HepG2 (cell line): Measurements from ENCODE around the gene TIMM9. TPM values are rescaled to one million over a fixed set of nuclear protein-coding genes. Genes with fewer than 3 reads are reported as not detected.

Experiments
- ATAC-seq: fragments of 200-7000 bp; cut with Tn5 transposase; 3 replicates; pipeline ENCODE4 v1.9.1; 2020; ENCODE audit warnings: mild to moderate bottlenecking, moderate library complexity
- BruUV-seq: library from RNA; stranded (reverse); fragments of 400-500 nt; replicated peaks from 2 replicates; lab custom pipeline; 2021; lab: Mats Ljungman, UMichigan
- CTCF ChIA-PET: fragments of 300-600 bp; formaldehyde crosslinking; extraction: SDS; loops from one replicate; lab custom pipeline; 2021; ENCODE audit warnings: low total read pairs, inconsistent platforms, low intra/inter-chr PET ratio; lab: Yijun Ruan, JAX
- POLR2A ChIA-PET: fragments of 350-600 bp; sonication (Branson Sonifier 250); formaldehyde crosslinking; loops from one replicate; lab custom pipeline; 2020; ENCODE audit warnings: antibody characterized with exemption, inconsistent platforms; lab: Yijun Ruan, JAX
- DNase-seq: peaks from one replicate; pipeline ENCODE4 v3.0.0-alpha.2; 2015; ENCODE audit warnings: low spot score
- FAIRE-seq: peaks from 3 replicates; lab custom pipeline; 2011; peaks lifted over from hg19 to GRCh38; lab: Jason Lieb, UNC
- H2AFZ ChIP-seq: one replicate; pipeline ENCODE4 v1.6.1; 2011; ENCODE audit warnings: low read length, inconsistent platforms
- H3K27ac ChIP-seq: fragments of 300-600 bp; 3 replicates; pipeline ENCODE4 v1.8.0; 2011; ENCODE audit warnings: mixed run types, mild to moderate bottlenecking, mixed read lengths, low read length, inconsistent platforms; ENCODE audit not compliant: insufficient read depth; ENCODE audit errors: extremely low read length
- H3K27me3 ChIP-seq, 2 experiments: fragments of 200-600 bp in 1 of 2; 2 replicates in 1 of 2; 3 replicates in 1 of 2; pipeline versions ENCODE4 v1.6.0 to v1.8.0; 2011; ENCODE audit warnings: low read length in 2 of 2, mild to moderate bottlenecking in 2 of 2, moderate library complexity in 2 of 2, inconsistent platforms in 1 of 2; ENCODE audit not compliant: insufficient read depth in 2 of 2, control insufficient read depth in 1 of 2
- H3K36me3 ChIP-seq, 2 experiments: fragments of 200-600 bp in 1 of 2; replicated peaks in 1 of 2; 2 replicates in 1 of 2; 3 replicates in 1 of 2; pipeline versions ENCODE4 v1.5.1 to v1.8.0; 2011; ENCODE audit warnings: low read length in 2 of 2, inconsistent platforms in 1 of 2; ENCODE audit not compliant: insufficient read depth in 2 of 2, control insufficient read depth in 1 of 2
- H3K4me1 ChIP-seq: 2 replicates; pipeline ENCODE4 v1.5.1; 2012; ENCODE audit warnings: low read length, inconsistent platforms; ENCODE audit not compliant: insufficient read depth
- H3K4me2 ChIP-seq: 2 replicates; pipeline ENCODE4 v1.6.0; 2011; ENCODE audit warnings: low read depth, low read length, inconsistent platforms
- H3K4me3 ChIP-seq, 3 experiments: fragments of 200-600 bp in 1 of 3; sonication (generic), shearing (Covaris generic) in 1 of 3; replicated peaks in 1 of 3; 2 replicates each; pipeline ENCODE4 v1.5.1; 2011 to 2016; ENCODE audit warnings: low read length in 3 of 3, inconsistent platforms in 2 of 3, low read depth in 2 of 3, mild to moderate bottlenecking in 2 of 3, control low read depth in 1 of 3, mixed read lengths in 1 of 3; ENCODE audit not compliant: insufficient read depth in 1 of 3
- H3K79me2 ChIP-seq: one replicate; pipeline ENCODE4 v1.6.1; 2011; ENCODE audit warnings: low read length, inconsistent platforms; ENCODE audit not compliant: insufficient read depth
- H3K9ac ChIP-seq: 2 replicates; pipeline ENCODE4 v1.6.0; 2011; ENCODE audit warnings: mild to moderate bottlenecking, low read depth, low read length, inconsistent platforms; ENCODE audit not compliant: insufficient read depth
- H3K9me3 ChIP-seq: 2 replicates; pipeline ENCODE4 v1.5.1; 2012; ENCODE audit warnings: mild to moderate bottlenecking, low read length
- H4K20me1 ChIP-seq: 2 replicates; pipeline ENCODE4 v1.6.0; 2011; ENCODE audit warnings: inconsistent platforms, mild to moderate bottlenecking, low read length, moderate library complexity; ENCODE audit not compliant: insufficient read depth
- DNMT3B ChIP-seq: conservative IDR thresholded peaks from 2 replicates; pipeline ENCODE4 v1.6.1; 2016; ENCODE audit warnings: missing biosample characterization, control low read depth
- EHMT2 ChIP-seq: fragments of 200-600 bp; sonication (generic); IDR thresholded peaks from 2 replicates; pipeline ENCODE4 v1.7.0; 2017; ENCODE audit warnings: antibody characterized with exemption, low read depth, low read length, borderline replicate concordance
- KAT8 ChIP-seq: IDR thresholded peaks from 2 replicates; pipeline ENCODE4 v1.6.1; 2016; ENCODE audit warnings: missing genetic modification reagents, missing compliant biosample characterization
- RAD51 ChIP-seq: fragments of 450-650 bp; IDR thresholded peaks from 2 replicates; pipeline ENCODE4 v1.6.1; 2016; ENCODE audit warnings: borderline replicate concordance
- REPIN1 ChIP-seq: sonication (generic); formaldehyde crosslinking; IDR thresholded peaks from 2 replicates; pipeline ENCODE4 v1.8.0; 2022; ENCODE audit warnings: missing genetic modification reagents, low read depth, mild to moderate bottlenecking, borderline replicate concordance
- SETDB1 ChIP-seq: sonication (generic); formaldehyde crosslinking; IDR thresholded peaks from 2 replicates; pipeline ENCODE4 v1.5.1; 2020; ENCODE audit warnings: missing genetic modification reagents, mild to moderate bottlenecking, borderline replicate concordance
- TCF12 ChIP-seq, 2 experiments: fragments of 450-650 bp in 1 of 2; sonication (generic) in 1 of 2; formaldehyde crosslinking in 1 of 2; IDR thresholded peaks; 2 replicates each; pipeline versions ENCODE4 v1.6.1 to v1.8.0; 2017 to 2022; ENCODE audit warnings: antibody characterized with exemption in 1 of 2, mild to moderate bottlenecking in 1 of 2, missing genetic modification reagents in 1 of 2, moderate library complexity in 1 of 2
- ZFP36L2 ChIP-seq: sonication (generic); formaldehyde crosslinking; IDR thresholded peaks from 2 replicates; pipeline ENCODE4 v1.4.0; 2020; ENCODE audit warnings: missing genetic modification reagents
- ZNF354B ChIP-seq: sonication (generic); formaldehyde crosslinking; IDR thresholded peaks from 2 replicates; pipeline ENCODE4 v1.8.0; 2022; ENCODE audit warnings: mild to moderate bottlenecking, missing genetic modification reagents
- ZNF772 ChIP-seq: sonication (generic); formaldehyde crosslinking; IDR thresholded peaks from 2 replicates; pipeline ENCODE4 v1.5.0; 2020; ENCODE audit warnings: mild to moderate bottlenecking, missing genetic modification reagents
- ZNF839 ChIP-seq: sonication (generic); formaldehyde crosslinking; IDR thresholded peaks from 2 replicates; pipeline ENCODE4 v1.4.0; 2020; ENCODE audit warnings: missing genetic modification reagents, mild to moderate bottlenecking, borderline replicate concordance
- ZNF883 ChIP-seq: sonication (generic); formaldehyde crosslinking; IDR thresholded peaks from 2 replicates; pipeline ENCODE4 v1.5.1; 2020; ENCODE audit warnings: mild to moderate bottlenecking, missing genetic modification reagents; ENCODE audit errors: not compliant biosample characterization
- ZNF891 ChIP-seq: sonication (generic); formaldehyde crosslinking; IDR thresholded peaks from 2 replicates; pipeline ENCODE4 v1.5.0; 2020; ENCODE audit warnings: mild to moderate bottlenecking, missing genetic modification reagents
- WGBS: methylation state at CpG from one replicate; pipeline ENCODE4 v1.1.6; 2017; ENCODE audit warnings: low lambda C conversion rate; 5-methylcytosine and 5-hydroxymethylcytosine counted together
- in situ Hi-C: cut with HindIII; loops from 2 replicates; pipeline ENCODE4 v1.10.0; 2017; ENCODE audit warnings: low pct_unique_long_range_greater_than_20kb; ENCODE audit not compliant: extremely low pct_ligation_motif_present
- intact Hi-C: fragments of 100-400 bp; cut with micrococcal nuclease; formaldehyde crosslinking; loops from one replicate; pipeline ENCODE4 v1.10.0; 2022; ENCODE audit not compliant: unreplicated experiment
- polyA plus RNA-seq, 8 experiments: library from polyadenylated mRNA; depleted of rRNA in 3 of 8; stranded (reverse) in 7 of 8; unstranded in 1 of 8; fragments of >200 nt; fragmentation: Illumina TruSeq in 4 of 8; extraction: Trizol in 4 of 8; gene quantifications; 2 replicates each; pipeline versions ENCODE4 v1.2.1 to v1.2.3, GENCODE V29; 2011 to 2016; ENCODE audit warnings: low read depth in 4 of 8, missing spikeins in 1 of 8, mixed read lengths in 1 of 8; ENCODE audit not compliant: insufficient read depth in 1 of 8
- total RNA-seq, 5 experiments: library from RNA; depleted of rRNA; stranded (reverse); fragments of >200 nt; fragmentation: Illumina TruSeq; extraction: Trizol; gene quantifications; 2 replicates each; pipeline ENCODE4 v1.2.3, GENCODE V29; 2016; ENCODE audit warnings: low read depth in 1 of 5
- TF ChIP-seq, protein P1 (sequence below): sonication (generic); formaldehyde crosslinking; IDR thresholded peaks from 2 replicates; pipeline ENCODE4 v1.5.1; 2020; ENCODE audit warnings: mild to moderate bottlenecking, moderate library complexity, missing genetic modification reagents
- TF ChIP-seq, protein P2 (sequence below): sonication (generic); formaldehyde crosslinking; IDR thresholded peaks from 2 replicates; pipeline ENCODE4 v1.4.0; 2020; ENCODE audit warnings: missing genetic modification reagents, borderline replicate concordance
- TF ChIP-seq, protein P3 (sequence below): IDR thresholded peaks from 2 replicates; pipeline ENCODE4 v1.6.1; 2016; ENCODE audit warnings: low read depth, control low read depth
- TF ChIP-seq, protein P4 (sequence below): sonication (generic); formaldehyde crosslinking; IDR thresholded peaks from 2 replicates; pipeline ENCODE4 v1.8.1; 2023; ENCODE audit warnings: mild to moderate bottlenecking, missing genetic modification reagents

Gene TIMM9
- total and polyA plus RNA-seq, 2 of the 13 experiments (the other 11 are each of a cell fraction or from before 2014, with no cell fraction given): 30.5 to 42.5 TPM

DNA sequence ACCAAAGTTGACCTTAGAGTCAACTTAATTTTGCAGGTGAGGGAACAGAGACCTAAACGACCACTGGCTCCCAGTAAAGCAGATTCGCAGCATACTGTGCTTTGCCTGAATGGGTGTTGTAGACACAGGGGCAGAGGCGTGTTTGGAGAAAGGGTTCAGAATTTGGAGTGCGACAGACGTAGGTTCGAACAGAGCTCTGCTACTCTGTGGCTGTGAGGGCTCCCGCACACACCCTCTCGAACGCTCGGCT is 31.8 kb downstream of the TIMM9 start:
- intact Hi-C loops (loop anchor here (2.0 kb wide), 1 partner anchor 31 kb away; the partner anchor contains the start of genes KIAA0586 and TIMM9), in situ Hi-C loops (no loop called here)
- no TSS peak for BruUV-seq
- H3K9me3 ChIP-seq: no peaks in the 10 kb centered on the region
- H4K20me1 ChIP-seq: no peaks in the 10 kb centered on the region
- ATAC-seq: no peak
- H3K4me2 ChIP-seq: peak overlapping the region; percentile 98
- peaks cover 21% of the 10 kb centered on the region for H3K4me1 ChIP-seq
- H3K4me3 ChIP-seq: peak overlapping the region; percentile 63 to 83 (median 75)
- H2AFZ ChIP-seq: peak overlapping the region; percentile 93
- no peaks in the 10 kb centered on the region; a peak in 1 of 5 replicates for H3K27me3 ChIP-seq
- peak overlapping the region; percentile 93 for H3K27ac ChIP-seq
- H3K36me3 ChIP-seq: no peaks in the 10 kb centered on the region
- 0% methylated on average over 6 of the region's 10 CpGs for WGBS
- no peaks in the 10 kb centered on the region for H3K79me2 ChIP-seq
- no peak for DNase-seq
- peak overlapping the region; percentile 80 for H3K9ac ChIP-seq
- ChIA-PET POLR2A (interaction anchor here (0.7 to 2.8 kb wide), 5 partner anchors 31 to 1089 kb away, joined by 3 to 19 read pairs (median 7); partner anchors contain the start of genes ARID4A, JKAMP, KIAA0586 and L3HYPDH), CTCF (no interaction called here)
- FAIRE-seq: no peak
- TF ChIP-seq ZFP36L2 (CRISPR knock-in tag) (no peak), DNMT3B (CRISPR knock-in tag) (no peak), SETDB1 (CRISPR knock-in tag) (no peak), KAT8 (CRISPR knock-in tag) (0 out of 2 replicates have a peak, but pooled peaks have one; percentile 15), ZNF354B (no peak), ZNF891 (CRISPR knock-in tag) (no peak), EHMT2 (peak; percentile 69; the same call in 1 of the 2 replicates), ZNF839 (CRISPR knock-in tag) (0 out of 2 replicates have a peak, but pooled peaks have one; percentile 10), REPIN1 (CRISPR knock-in tag) (peak; percentile 33; the same call in 1 of the 2 replicates), ZNF772 (no peak), ZNF883 (CRISPR knock-in tag) (no peak), RAD51 (no peak), TCF12 (IDR thresholded peaks at IDR 0.05) (no peak), TCF12 (CRISPR knock-in tag; IDR thresholded peaks at IDR 0.05) (no peak)
- TF ChIP-seq, protein P1, sequence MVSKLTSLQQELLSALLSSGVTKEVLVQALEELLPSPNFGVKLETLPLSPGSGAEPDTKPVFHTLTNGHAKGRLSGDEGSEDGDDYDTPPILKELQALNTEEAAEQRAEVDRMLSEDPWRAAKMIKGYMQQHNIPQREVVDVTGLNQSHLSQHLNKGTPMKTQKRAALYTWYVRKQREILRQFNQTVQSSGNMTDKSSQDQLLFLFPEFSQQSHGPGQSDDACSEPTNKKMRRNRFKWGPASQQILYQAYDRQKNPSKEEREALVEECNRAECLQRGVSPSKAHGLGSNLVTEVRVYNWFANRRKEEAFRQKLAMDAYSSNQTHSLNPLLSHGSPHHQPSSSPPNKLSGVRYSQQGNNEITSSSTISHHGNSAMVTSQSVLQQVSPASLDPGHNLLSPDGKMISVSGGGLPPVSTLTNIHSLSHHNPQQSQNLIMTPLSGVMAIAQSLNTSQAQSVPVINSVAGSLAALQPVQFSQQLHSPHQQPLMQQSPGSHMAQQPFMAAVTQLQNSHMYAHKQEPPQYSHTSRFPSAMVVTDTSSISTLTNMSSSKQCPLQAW (CRISPR knock-in tag): peak; percentile 62; the same call in 1 of the 2 replicates
- TF ChIP-seq, protein P2, sequence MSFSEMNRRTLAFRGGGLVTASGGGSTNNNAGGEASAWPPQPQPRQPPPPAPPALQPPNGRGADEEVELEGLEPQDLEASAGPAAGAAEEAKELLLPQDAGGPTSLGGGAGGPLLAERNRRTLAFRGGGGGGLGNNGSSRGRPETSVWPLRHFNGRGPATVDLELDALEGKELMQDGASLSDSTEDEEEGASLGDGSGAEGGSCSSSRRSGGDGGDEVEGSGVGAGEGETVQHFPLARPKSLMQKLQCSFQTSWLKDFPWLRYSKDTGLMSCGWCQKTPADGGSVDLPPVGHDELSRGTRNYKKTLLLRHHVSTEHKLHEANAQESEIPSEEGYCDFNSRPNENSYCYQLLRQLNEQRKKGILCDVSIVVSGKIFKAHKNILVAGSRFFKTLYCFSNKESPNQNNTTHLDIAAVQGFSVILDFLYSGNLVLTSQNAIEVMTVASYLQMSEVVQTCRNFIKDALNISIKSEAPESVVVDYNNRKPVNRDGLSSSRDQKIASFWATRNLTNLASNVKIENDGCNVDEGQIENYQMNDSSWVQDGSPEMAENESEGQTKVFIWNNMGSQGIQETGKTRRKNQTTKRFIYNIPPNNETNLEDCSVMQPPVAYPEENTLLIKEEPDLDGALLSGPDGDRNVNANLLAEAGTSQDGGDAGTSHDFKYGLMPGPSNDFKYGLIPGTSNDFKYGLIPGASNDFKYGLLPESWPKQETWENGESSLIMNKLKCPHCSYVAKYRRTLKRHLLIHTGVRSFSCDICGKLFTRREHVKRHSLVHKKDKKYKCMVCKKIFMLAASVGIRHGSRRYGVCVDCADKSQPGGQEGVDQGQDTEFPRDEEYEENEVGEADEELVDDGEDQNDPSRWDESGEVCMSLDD (CRISPR knock-in tag): no peak
- TF ChIP-seq, protein P3, sequence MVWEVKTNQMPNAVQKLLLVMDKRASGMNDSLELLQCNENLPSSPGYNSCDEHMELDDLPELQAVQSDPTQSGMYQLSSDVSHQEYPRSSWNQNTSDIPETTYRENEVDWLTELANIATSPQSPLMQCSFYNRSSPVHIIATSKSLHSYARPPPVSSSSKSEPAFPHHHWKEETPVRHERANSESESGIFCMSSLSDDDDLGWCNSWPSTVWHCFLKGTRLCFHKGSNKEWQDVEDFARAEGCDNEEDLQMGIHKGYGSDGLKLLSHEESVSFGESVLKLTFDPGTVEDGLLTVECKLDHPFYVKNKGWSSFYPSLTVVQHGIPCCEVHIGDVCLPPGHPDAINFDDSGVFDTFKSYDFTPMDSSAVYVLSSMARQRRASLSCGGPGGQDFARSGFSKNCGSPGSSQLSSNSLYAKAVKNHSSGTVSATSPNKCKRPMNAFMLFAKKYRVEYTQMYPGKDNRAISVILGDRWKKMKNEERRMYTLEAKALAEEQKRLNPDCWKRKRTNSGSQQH (CRISPR knock-in tag): 0 out of 2 replicates have a peak, but pooled peaks have one; percentile 22
- TF ChIP-seq, protein P4, sequence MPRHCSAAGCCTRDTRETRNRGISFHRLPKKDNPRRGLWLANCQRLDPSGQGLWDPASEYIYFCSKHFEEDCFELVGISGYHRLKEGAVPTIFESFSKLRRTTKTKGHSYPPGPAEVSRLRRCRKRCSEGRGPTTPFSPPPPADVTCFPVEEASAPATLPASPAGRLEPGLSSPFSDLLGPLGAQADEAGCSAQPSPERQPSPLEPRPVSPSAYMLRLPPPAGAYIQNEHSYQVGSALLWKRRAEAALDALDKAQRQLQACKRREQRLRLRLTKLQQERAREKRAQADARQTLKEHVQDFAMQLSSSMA: 0 out of 2 replicates have a peak, but pooled peaks have one; percentile 35
